NCI-H2196 treated with DMSO at 0.1 percent for 48 hours (cell line): Measurements from ENCODE around the gene EEF1E1.

ENCODE experiments used
- DNase-seq: peaks from one replicate; lab custom pipeline; 2025; ENCODE audit not compliant: unreplicated experiment; lab: John Stamatoyannopoulos, UW

EEF1E1 gene

DNA sequence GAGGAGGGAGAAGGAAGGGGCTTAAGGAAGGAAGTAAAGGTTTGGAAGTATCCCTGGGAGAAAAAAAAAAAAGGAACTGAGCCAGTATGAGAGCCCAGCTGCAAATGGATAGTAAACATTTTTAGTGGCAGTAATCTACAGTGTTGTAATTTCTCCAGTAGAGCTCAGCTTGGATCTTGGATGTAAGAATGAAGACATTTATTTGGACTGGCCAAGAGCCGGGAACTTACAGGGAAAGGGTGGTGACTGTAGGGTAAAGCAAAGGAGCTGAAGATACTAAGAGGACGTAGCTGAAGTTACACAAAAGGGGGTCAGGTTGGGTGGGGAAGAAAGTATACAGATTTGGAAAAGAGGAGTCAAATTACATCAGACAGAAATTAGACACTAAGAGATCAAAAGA, 13.5 kb downstream of the EEF1E1 start:
- DNase-seq: no peak

DNA sequence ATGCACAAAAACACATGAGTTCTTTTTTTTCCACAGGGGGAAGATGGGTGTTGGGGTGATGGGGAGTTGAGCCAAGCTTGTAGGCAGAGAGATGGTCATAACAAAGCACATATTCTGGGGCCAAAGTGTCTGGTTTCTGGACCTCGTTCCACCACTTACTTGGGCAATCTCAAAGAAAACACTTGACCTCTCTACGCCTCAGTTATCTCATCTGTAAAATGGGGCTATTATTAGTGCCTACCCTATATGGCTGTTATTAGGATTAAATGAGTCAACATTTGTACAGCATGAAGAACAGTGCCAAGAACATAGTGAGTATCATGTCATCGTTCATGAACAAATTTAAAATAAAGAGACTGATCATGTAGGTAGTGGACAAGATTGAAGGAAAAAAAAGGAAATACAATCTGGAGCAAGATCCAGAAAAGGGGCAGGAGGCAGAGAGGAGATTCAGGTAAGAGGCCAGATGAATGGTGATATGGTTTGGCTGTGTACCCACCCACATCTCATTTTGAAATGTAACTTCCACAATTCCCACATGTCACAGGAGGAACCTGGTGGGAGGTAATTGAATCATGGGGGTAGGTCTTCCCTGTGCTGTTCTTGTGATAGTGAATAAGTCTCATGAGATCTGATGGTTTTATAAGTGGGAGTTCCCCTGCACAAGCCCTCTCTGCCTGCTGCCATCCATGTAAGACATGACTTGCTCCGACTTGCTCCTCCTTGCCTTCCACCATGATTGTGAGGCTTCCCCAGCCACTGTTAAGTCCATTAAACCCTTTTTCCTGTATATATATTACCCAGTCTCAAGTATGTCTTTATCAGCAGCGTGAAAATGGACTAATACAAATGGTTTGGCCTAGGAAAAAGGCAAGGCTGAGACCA, 14.2 kb downstream of the EEF1E1 start:
- no peak for DNase-seq

DNA sequence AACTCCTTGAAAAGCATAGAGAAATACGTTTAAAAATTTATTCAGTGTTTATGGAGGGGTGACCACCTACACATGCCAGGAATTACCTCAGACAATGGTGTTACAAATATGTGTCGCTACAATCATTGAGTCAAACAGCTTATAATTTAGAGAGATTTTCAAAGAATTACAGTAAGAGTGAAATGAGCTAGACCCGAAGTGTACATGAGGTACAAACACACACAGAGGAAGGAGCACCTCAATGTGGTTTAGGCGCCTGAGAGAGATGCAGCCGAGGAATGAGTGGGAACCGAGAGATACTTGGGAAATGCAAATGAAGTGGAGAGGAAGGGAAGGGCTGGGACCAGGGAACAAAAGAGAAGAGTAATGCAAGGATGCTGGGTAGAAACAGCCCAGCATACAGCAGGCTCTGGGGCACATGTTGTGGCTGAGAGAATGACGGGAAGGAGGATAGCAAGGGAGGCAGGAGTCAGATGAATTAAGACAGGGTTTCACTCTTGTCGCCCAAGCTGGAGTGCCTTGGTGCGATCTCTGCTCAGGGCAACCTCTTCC, 15.5 kb downstream of the EEF1E1 start:
- DNase-seq: no peak

DNA sequence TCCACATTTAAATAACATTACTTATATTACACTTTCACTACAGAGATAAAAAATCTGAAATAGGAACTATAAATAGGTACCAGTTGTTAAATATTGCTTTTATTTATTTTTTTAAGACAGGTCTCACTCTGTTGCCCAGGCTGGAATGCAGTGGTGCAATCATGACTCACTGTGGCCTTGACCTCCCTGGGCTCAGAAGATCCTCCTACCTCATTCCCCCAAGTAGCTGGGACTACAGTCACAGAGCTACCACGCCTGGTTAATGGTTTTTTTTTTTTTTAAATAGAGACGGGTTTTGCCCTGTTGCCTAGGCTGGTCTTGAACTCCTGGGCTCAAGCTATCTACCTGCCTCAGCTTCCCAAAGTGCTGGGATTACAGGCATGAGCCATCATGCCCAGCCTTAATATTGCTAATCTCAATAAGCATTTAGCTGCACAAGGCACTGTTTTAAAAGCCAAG, 17.3 kb downstream of the EEF1E1 start:
- DNase-seq: no peak

DNA sequence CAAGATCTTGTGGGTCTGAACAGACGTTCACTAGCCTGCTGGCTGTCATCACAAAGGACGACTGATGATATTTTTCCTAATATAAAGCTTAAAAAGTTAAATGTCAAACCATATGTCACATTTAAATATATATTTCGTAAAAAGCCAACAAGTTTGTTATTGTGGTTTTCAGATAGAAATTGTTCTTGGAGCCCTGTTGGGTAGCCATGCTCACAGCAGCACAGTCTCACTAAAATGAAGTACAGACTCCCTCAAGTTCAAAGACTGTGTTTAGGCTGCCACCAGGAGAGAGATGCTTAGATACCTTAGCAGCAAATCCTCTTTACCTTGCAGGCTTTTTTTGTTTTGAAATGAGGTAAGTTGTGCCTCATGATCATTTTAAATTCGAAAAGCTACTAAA, 17.8 kb downstream of the EEF1E1 start:
- DNase-seq: no peak

DNA sequence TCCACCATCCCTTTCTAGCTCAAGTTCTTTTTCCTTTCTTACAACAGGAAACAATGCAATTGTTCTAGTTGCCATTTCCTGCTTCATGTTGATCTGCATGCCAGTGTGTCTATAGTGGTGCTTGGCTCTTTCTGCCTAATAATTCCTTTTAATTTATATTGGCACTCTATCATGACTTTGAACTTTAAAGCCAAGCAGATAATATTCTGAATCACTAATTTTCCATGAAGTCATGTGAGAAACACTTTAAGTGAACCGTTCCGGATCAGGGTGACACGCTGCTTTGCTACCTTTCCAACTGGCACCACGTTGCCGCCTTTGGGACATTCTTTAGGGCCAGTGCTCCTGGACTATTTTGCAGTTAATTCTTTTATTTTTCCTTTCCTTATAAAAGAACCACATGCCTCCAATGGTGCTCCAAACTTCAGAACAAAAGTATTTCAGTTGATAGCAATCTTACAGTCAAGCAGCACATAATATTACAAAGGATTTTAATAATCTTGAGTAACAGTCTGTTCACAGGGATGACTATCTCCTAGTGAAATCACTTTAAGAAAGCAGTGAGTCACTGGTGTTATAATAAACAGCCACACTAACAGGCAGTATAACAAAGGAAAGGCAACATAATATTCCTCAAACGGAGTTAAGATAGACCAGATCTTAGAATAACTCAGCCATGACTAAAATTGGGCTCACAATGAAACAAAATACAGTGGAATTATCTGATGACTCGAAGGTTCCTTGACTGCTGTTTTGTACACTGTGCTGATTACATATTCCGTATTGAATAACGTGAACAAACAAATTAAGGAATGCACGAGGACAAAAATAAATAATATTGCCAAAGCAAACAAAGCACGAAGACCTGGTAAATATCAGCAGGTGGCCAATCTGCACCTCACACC, 19.1 kb downstream of the EEF1E1 start:
- peak; percentile 15 for DNase-seq

DNA sequence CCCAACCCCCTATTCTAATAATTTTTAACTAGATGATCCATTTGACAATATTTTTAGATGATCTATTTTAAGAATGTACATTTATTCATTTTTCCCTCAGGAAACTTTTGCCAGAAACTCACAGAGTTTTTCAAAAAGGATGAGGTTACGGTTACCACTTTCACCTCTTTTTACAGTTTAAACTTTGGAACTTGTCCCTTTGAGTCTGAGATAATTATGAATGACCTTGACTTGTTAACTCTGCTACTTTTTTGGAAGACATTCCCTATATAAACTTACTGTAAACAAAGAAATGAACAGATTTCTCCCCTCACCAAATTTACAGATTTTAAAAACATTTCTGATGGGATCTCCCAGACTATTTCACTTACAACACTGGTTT, 19.8 kb downstream of the EEF1E1 start:
- no peak for DNase-seq

DNA sequence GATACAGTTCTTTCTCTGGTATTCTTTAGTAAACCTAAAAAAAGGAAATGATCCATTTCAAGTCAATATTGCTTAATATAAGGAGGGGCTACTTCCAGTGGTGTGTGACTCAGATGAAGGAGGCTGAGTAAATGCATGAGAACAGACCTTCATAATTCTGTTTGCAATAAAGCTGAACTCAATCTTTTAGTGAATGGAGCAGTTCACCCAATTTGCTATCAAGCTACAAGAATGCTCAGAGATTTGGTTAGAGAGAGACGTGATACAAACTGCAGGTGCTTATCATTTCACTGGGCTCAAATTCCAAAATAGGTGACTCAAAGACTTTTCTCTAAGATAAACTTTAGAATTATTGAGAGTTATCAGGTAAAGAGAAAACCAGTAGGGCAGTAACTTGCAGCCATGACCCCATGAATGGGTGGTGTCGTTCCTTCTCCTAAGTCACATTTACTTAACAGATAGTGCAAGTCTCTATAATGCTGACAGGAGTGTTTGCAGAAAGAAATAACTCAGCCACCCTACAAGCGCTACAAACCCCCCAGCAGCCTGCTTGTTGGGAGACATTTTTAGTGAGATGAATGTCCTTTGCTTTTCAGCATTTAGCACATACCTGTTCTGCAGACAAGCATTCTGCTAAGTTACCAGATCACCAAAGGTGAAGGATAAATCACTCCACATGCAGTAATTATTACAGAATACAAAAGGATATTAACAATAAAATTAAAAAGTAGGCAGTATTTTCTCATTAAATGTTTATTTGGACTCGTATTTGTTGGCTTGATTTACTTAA, 21.8 kb downstream of the EEF1E1 start:
- DNase-seq: no peak

DNA sequence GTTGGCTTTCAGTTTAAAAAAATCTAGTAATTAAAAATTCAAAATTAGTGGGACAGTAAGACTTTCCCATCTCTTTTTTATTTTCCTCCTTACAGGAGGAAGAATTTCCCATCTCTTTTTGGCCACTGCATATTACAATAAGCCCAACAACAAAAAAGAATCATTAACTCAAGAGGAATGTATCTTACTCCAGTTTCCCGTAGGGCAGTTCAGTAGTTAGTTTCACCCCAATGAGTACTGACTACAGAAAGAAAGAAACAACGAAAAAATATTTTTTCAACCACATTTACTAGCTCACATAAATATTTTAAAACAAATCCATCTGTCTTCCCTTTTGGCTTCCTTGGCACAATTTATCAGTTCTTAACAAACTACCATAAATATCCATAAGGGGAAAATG, 23.2 kb downstream of the EEF1E1 start:
- no peak for DNase-seq

DNA sequence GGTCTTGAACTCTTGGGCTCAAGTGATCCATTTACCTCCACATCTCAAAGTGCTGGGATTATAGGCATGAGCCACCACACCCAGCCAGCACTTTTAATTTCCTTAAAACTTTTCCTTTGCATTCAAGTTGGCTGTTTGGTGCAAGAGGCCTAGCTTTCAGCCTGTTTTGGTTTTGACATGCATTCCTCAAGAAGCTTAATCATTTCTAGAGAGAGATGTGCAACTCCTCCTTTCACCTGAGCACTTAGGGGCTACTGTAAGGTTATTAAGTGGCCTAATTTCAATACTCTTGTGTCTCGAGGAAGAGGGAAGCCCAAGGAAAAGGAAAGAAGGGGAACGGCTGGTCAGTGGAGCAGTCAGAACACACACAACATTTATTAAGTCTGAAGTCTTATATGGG, 24.4 kb downstream of the EEF1E1 start:
- DNase-seq: no peak

DNA sequence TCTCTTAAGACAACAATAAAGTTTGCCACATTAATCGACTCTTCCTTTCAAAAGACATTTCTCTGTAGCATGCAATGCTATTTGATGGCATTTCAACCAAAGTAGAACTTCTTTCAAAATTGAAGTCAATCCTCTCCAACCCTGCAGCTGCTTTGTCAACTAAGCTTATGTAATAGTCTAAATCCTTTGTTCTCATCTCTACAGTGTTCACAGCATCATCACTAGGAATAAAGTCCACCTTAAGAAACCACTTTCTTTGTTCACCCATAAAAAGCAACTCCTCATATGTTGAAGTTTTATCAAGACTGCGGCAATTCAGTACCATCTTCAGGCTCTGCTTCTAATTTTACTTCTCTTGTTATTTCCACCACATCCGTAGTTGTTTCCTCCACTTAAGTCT, 26.6 kb downstream of the EEF1E1 start:
- DNase-seq: no peak

DNA sequence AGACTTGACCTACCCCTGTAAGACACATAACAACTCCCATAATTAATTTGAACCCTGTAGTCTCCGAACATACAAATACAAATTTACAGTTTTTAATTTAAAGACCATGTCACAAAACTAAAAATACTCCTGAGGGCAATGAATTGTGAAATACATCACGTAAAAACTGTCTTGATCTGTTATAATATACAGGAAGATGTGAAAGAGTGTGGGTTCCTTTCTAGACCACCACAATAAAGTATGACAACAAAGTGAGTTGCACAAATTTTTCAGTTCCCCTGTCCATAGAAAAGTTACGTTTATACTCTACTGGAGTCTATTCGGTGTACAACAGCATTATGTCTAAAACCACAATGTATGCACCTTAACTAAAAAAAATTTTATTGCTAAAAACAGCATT, 27.2 kb downstream of the EEF1E1 start:
- DNase-seq: no peak

DNA sequence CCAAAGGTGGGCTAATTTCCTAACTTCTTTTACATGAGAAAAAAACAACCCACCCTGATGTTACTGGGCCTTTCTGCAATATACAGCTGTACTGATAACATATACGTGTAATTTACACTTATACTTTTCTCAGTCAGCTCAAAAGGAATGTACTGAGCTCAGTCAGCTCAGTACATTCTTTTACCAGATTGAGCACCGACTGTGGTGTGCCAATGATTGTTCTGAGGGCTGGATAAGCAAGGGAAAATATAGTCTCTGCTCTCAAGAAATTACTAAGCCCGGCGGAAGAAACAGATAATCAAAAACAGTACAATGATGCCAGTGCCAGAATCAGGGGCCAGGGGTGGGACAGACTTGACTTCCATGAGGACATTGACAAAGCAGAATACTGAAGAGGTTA, 28.1 kb downstream of the EEF1E1 start:
- no peak for DNase-seq

DNA sequence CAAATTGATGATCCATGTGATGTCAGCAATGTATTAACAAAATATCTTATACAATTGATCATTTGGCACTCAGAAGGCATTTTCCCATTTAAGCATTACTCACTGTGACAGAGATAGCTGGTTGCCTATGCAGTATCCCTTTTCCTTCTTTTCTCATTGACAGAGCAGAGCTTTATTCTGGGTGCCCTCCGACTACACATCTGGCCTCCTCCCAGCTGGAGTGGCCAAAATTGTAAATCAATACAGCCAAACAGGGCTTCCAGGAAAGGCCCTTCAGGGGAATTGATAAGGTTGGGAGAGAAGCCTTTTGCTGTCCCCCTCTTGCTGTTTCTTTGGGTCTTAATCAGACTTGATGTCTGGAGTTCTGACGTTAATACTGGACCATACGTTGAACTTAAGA, 28.6 kb downstream of the EEF1E1 start:
- DNase-seq: no peak

DNA sequence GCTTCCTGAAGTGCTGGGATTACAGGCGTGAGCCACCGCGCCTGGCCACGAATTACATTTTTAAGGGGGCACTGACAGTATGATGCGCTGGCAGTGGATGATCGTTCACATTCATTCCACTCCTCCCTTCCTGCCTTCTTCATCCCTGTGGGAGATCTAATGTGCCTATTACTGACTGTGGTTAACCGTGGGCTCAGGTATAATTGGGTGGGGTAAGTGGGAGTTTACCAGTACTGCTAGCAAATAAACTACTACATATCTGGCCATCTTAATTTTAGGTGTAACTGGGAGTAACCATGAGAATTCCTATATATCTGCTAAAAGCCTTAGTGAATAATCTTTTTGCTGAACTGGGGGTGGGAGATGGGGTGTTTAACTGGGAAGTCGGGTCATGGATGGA, 31.6 kb downstream of the EEF1E1 start:
- no peak for DNase-seq

DNA sequence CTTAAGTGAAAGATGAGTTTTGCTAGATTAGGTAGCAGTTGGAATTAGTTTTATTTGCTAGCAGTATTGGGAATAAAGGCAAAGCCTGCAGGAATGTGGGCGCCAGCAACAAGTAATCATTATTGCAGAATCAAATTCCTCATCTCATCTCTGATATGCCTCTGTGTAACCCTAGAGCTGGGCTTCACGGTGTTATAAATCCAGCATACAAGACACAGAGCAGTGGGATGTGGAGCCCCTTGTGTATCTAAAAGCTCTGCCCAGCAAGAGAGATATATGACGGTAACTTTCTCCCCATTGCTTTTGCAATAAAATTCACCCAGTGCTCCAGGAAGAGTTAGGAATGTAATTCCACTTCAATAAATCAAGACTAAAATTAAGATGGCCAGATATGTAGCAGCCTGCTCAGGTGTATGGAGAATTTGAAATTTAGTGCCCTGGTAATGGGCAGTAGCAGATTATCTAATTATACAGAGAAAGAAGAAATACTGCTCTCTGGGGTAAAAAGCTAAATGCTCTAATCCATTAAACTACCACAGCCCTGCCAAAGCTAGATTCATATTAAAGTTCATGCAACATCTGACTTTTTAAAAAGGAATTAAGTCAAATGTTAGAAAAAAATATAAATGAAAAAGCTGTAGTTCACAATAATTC, 32.6 kb downstream of the EEF1E1 start:
- DNase-seq: no peak

DNA sequence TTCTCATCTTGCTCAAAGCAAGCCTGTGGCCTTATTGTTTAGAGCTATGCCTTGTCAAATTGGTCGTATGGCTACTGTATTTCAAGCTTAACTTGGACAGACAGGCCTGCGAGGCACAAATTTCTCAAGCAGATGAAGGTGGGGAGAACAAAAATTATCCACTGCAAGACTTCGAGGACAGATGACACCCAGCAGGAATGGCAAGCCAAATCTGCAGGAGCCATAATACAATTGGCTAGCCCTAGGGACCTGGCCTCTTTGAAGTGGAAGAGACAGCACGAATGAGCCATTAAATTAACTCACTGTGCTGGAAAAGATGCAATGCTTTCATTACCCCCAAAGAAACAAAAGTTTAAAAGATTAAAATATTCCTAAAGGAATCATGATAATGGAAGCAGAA, 33.2 kb downstream of the EEF1E1 start:
- DNase-seq: no peak

DNA sequence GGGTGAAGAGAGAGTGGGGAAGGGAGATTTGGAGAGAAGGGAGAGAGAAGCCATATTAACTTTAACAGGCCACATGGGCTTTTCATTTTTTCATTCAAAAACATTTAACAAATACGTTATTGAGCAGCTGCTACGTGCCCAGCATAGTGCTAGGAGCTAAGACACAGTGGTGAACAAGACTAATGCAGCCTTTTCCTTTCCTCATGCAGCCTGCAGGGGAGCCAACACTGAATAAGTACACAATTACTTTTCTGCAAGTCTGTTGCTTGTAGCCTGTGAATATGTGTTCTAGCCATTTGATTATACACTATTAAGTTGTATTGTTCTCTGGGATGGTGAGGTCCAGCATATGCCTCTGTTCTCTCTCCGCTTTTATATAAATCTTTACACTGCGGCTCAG, 36.2 kb downstream of the EEF1E1 start:
- DNase-seq: no peak

DNA sequence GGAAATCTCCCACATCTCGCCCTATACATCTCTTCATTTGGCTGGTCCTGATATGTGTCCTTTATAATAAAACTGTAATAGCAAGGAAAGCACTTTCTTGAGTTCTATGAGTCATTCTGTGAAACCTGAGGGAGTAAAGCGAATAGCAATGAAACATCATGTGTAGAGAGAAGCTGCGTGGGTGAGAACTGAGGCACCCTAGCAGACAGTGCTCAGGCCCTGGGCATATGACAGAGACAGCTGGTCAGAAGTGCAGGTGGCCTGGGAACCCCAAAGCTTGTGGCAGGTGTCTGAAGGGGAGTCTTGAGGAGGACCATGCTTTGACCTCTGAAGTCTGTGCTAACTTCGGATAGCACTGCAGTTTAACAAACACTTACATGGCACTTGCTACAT, 36.8 kb downstream of the EEF1E1 start:
- DNase-seq: no peak
